NCI-H1092 (cell line): ENCODE data around the gene OPHN1.

Experiments used
- DNase-seq: peaks from one replicate; lab custom pipeline; 2025; lab: John Stamatoyannopoulos, UW

OPHN1 gene

GRCh38 chrX:68061206-68061535 lies 372.1 kb downstream of the OPHN1 start:
- no peak for DNase-seq

- DNase-seq: no peak
Observed at GRCh38 chrX:68060506-68061205, 372.6 kb downstream of the OPHN1 start.

- DNase-seq: no peak
Observed at GRCh38 chrX:68059469-68059868, 373.8 kb downstream of the OPHN1 start.

- DNase-seq: no peak
Observed at GRCh38 chrX:68049466-68049865, 383.8 kb downstream of the OPHN1 start.

- no peak for DNase-seq
Observed at GRCh38 chrX:68048774-68049173, 384.5 kb downstream of the OPHN1 start.

- peak; percentile 73 for DNase-seq
Observed at GRCh38 chrX:68045008-68045577, 388.2 kb downstream of the OPHN1 start.

- peak; percentile 61 for DNase-seq
Observed at GRCh38 chrX:68043713-68044438, 389.4 kb downstream of the OPHN1 start.

- DNase-seq: no peak
Observed at GRCh38 chrX:68041110-68041509, 392.2 kb downstream of the OPHN1 start.

GRCh38 chrX:68018248-68019203 lies 414.8 kb downstream of the OPHN1 start:
- peak; percentile 6 for DNase-seq

- DNase-seq: no peak
Observed at GRCh38 chrX:67998540-67998939, 434.8 kb downstream of the OPHN1 start.
